NCI-H1105 (cell line): ENCODE results near the gene COL1A2.
A peak's percentile ranks its signal among the peaks of the same experiment; 100 is the strongest.

ENCODE experiments used
- DNase-seq: peaks from one replicate; lab custom pipeline; 2025; lab: John Stamatoyannopoulos, UW

The COL1A2 gene

GRCh38 chr7:94394437-94395140 is at the start of gene COL1A2:
TSS of gene COL1A2 (plus strand) at chr7:94394895. CDS start at chr7:94395032, 137 bp downstream.
- DNase-seq, result no peak

DNA sequence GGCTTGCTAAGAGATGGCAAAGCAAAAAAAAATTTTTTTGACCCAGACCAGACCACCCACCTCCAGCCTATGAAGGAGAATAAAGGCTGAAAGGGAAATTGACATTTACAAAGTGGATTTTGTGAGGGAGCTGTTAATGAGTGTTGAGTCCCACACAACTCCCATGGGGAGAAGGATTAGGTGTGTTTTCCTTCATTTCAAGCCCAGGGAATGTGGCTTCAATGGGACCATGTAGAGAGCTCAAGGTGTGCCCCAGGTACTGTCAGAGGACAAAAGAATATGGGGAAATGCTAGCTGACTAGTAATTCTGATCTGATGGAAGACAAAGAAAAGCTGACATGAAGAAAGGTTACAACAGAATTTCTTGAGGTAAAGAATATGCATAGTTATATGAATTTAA is 48.8 kb upstream of the COL1A2 start:
- DNase-seq, result no peak

GRCh38 chr7:94348142-94348541 is 46.6 kb upstream of the COL1A2 start:
- no peak for DNase-seq

- DNase-seq, result no peak
Observed at GRCh38 chr7:94350734-94351133, 44.0 kb upstream of the COL1A2 start.

DNA sequence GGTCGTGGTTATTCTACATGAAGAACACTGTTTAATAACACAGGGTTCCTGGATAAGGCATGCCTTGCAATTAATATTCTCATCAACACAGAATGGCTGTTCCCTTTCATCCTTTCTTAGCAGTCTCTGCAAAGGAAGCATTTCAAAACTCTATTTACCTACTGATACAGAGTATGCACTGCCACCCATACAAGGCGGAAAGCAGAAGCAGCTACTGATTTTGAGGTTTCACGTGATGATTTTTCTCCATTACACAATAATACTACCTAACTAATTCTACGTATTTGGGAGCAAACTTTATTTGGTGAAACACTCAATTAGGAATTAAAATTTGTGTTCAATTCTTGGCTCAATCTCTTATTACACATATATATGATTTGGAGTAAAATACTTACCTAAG is 43.0 kb upstream of the COL1A2 start:
- no peak for DNase-seq

DNA sequence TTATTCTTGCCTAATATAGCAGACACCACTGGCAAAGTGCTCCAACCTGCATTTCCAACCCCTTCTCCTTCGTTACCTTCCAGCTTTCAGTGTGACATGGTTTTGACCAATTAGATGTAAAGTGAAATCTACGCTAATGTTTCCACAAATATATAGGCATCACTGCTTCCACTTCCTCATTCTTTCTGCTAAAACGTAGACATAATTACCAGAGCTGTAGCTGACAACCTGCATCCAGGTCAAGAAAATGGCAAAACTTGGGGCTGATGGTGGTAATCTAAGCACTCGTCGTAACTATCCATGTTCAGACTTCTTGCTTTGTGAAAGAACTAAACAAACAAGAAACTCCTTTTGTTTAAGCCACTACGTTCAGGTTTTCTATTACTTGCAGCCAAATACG is 41.8 kb upstream of the COL1A2 start:
- no peak for DNase-seq

GRCh38 chr7:94354953-94355352 is 39.7 kb upstream of the COL1A2 start:
- DNase-seq, result no peak

- no peak for DNase-seq
Observed at GRCh38 chr7:94355454-94355853, 39.2 kb upstream of the COL1A2 start.

DNA sequence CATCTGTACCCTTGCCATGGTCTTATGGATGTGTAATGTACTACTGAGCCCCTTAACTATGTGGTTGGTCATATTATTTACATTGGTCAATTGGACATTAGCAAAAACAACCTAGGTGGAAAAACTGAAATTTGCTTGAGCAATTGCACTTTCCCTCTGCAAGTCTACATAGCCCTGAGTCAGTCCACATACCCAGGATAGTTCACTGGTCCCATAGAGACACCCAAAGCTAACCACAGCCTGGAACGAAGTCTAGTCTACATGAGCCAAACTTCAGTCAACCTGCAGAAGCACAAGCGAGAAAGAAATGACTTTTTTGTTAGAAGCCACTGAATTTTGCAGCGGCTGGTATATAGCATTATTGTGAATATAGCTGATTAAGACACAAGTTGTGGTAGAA is 37.6 kb upstream of the COL1A2 start:
- no peak for DNase-seq

DNA sequence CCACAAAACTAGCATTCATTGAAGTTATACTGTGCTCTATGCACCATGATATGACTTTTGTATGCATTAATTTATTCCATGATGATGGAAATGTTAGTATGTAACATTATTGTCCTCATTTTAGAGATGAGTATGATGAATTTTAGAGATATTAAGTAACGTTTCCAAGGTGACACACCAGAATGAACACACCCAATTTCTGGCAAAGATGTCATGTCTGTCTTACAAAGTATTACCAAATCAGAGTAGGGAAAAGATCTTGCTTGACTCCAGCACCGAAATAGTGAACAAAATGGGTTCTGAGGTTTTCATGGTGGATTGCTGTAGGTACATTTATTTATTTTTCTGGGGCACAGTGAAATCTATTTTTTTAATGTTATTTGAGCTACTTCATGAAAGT is 33.8 kb upstream of the COL1A2 start:
- DNase-seq, result no peak

DNA sequence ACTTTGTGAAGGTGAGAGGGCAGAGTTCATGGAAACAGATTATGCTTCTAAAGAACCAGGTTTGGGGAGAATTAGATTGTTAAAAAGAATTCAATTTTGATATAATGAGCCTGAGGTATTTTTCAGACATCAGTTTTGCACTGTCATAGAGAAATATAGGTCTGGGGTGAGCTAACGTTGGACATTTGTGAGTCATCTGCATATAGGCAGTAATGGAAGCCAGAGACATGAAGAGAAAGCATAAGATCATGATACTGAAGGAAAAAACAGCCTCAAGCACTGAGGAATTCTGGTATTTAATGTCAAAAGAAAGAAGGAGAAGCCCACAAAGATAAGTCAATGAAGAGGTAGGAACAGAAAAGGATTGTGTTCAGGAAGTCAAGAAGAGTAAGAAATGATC is 32.4 kb upstream of the COL1A2 start:
- no peak for DNase-seq

DNA sequence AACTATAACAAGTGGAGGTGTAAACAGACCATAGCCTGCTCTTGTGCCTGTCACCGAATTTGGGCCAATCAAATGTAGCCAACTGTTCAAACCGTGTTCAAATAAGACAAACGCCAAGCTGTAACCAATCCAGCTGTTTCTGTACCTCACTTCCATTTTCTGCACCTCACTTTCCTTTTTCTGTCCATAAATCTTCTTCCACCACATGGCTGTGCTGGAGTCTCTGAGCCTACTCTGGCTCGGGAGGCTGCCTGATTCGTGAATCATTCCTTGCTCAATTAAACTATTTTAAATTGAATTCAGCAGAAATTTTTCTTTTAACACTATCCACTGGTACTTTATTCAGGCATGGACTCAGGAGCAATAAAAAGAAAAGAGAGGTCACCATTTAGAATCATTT is 29.9 kb upstream of the COL1A2 start:
- DNase-seq, result no peak

GRCh38 chr7:94366163-94366562 is 28.5 kb upstream of the COL1A2 start:
- no peak for DNase-seq

DNA sequence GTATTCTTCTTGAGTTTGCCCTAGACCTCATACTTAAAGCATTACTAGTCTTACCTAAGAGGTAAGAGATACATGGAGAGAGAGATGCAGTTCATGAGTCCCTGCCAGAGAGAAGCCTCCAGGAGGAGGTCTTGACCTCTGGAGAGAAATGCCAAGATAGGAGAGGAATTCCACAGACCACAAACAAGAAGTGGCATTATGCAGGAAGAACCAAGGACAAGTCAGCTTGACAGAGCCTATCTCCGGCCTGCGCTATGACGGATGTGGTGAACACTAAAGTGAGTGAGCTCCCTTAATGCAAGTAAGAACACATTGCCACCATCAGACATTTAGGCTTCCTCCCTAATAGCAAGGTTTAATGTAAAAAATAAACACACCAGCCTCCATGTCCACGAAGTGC is 27.9 kb upstream of the COL1A2 start:
- no peak for DNase-seq

- no peak for DNase-seq
Observed at GRCh38 chr7:94367949-94368348, 26.7 kb upstream of the COL1A2 start.

DNA sequence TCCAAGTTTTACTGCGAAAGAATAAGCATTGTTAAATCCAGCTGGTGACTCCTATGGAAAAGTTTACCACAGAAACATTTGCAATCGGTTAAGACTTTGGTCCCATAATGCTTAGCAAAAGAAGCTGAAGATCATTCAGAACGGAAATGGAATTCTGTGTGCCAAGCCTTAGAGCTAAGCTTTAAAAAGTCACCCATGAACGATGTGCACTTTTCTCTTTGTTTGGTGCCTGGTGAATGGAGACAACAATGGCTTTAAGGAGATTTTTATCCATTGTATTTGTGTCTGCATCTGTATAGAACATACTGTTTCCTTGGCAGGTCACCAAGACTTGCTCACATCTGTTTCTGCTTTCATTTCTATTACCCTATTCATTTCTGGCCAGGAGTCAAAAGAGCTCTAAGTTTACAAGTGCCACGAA is 26.3 kb upstream of the COL1A2 start:
- DNase-seq, result peak; percentile 62

DNA sequence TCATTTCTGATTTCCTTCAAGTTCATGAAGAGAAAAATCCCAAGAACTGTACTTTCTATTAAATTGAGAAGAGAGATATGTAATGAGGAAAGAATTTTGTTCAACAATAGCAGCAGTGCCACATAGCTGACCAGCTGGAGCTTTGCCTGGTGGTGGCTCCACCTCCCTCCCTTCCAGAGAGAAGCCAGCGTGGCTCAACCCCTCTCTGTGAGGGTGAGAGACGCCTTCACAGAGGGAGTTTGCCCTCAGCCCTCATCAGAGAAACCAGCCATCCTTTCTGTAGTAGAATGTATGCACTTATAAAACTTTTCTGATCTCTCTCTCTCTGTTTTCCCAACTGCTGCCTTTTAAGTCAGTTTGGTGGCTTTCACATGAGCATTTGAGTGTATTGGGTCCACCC is 20.5 kb upstream of the COL1A2 start:
- DNase-seq, result no peak

DNA sequence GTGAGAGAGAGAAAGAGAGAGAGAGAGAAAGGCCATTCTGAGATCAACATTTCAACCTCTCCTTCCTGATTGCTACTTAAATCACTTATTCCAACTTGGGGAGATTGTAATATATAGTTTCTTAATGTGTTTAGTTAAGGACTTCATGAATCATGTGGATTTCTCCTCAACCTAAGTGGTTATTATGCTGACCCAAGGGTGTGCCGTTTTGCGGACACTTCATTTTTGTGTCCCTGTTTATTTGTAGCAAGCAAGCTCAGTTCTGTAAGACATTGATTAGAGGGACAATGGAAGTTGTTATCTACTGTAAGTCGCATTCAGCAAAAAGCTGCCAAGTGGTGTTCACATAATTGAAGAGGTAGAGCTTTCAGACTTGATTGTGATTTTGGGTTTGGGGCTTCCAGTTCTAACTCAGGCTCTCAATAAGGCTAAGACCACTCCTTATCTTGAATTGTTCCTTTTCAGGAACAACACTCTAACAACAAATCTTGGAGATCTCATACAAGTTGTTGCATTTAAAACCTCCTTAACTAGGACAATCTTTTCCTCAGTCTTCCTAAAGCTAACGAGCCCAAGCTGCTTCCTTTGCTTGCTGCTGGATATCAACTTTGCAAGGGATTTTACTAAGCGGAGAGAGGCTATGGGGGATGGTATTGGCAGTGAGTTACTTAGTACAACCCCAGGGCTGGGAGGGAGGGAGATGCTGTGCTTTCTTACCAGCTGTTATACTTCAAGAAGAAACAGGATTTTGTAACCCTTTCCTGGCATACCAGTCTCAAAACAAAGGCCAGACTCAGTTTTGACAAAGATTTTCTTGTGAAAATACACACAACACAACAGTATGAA is 19.8 kb upstream of the COL1A2 start:
- DNase-seq, result no peak

DNA sequence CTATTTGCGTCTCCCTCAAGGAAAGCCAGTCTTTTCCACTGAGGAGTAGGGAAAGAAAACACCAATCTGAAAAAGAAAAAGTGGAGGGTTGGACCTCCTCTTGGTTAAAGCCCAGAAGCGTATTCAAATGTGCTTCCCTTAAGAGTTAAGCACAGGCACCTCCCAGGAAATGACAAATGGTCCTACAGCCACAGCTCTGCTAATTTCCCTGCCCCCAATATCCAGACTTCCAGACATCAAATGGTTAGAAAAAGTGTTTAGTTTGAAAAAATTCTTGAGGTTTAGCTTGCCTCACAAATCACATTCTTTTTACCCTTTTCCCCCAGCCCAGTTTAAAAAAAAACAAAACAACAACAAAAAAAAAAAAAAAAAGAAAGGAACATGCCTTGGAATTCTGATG is 19.0 kb upstream of the COL1A2 start:
- DNase-seq, result no peak

DNA sequence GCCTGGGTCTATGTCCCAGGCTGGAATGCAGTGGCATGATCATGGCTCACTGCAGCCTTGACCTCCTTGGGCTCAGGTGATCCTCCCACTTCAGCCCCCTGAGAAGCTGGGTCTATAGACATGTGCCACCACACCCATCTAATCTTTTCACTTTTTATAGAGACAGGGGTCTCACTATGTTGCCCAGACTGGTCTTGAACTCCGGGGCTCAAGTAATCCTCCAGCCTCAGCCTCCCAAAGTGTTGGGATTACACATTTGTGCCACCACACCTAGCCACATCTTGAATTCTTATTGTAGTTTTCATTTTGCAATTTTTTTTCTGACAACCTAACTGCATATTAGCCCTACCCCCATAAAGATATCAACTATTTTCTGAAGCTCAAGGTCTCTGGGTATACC is 18.4 kb upstream of the COL1A2 start:
- DNase-seq, result no peak

- no peak for DNase-seq
Observed at GRCh38 chr7:94378356-94378755, 16.3 kb upstream of the COL1A2 start.

- DNase-seq, result no peak
Observed at GRCh38 chr7:94380264-94380663, 14.4 kb upstream of the COL1A2 start.

GRCh38 chr7:94382132-94382531 is 12.6 kb upstream of the COL1A2 start:
- DNase-seq, result no peak

DNA sequence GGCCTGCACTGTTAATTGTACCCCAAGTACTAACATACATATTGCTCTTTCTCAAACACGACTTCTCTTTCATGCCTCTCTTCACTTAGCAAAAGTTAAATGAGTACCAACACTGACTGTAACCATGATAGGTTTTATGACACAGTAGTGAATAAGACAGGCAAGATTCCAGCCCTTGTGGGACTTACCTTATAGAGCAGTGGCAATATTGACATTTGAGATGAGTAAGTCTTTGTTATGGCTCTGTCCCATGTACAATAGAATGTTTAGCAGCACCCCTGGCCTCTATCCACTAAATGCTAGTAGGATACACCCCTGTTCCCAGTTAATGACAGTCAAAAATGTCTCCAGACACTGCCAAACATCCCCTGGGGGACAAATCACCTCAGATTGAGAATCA is 11.9 kb upstream of the COL1A2 start:
- no peak for DNase-seq
